Right lobe of liver (tissue), 4 donors: ENCODE results near the gene SYT6.

Experiments
- POLR2A ChIP-seq: fragments of 450-650 bp; IDR thresholded peaks from one replicate; pipeline ENCODE4 v1.6.1; 2017; ENCODE audit warnings: antibody characterized with exemption, mild to moderate bottlenecking
- TF ChIP-seq, protein P1 (sequence below), 4 donors: fragments of 200-600 bp in 3 of 4; fragments of 450-650 bp in 1 of 4; IDR thresholded peaks; one replicate each; pipeline versions ENCODE4 v1.5.1 to v1.8.0; 2016 to 2022; ENCODE audit warnings: antibody characterized with exemption in 4 of 4, mild to moderate bottlenecking in 2 of 4
- donor health status: DM: no; HTN: no; CAD: no.
- donor health status: DM: no; HTN: no; CAD: no.
- donor health status: DM: no; HTN: yes; CAD: no.

DNA sequence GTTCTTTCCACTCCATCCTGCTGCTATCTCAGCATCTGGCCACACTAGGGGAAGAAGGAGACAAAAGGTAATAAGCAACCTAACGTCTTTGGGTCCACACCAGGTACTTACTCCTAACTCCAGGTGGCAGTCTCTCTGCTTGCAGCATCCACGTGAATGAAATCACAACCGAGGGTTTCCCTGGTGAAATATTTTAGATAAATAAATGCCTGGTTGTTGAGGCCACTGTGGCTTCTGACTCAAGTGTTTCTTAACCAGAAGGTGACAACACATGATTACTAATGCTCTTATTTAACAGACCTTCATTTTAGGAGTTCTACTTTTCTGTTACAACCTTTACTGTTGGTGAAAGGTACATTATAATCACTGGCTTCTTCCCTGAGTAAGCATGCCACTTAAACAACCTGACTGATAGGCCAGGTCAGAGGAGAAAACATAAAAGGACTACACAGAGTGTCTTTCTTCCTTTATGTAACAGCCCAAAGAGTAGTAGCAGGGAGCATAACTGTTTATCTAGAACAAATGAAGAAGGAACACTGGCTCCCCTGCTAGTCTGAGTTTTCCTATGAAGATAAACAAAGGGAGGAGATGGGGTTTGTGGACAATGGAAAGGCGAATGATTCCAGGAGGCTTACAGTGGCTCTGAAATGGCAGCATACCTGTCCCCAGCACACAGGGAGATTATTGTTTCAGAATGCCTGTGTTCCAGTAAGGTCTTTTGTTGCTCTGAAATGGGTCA, 59.9 kb downstream of the SYT6 start:
- TF ChIP-seq, protein P1, sequence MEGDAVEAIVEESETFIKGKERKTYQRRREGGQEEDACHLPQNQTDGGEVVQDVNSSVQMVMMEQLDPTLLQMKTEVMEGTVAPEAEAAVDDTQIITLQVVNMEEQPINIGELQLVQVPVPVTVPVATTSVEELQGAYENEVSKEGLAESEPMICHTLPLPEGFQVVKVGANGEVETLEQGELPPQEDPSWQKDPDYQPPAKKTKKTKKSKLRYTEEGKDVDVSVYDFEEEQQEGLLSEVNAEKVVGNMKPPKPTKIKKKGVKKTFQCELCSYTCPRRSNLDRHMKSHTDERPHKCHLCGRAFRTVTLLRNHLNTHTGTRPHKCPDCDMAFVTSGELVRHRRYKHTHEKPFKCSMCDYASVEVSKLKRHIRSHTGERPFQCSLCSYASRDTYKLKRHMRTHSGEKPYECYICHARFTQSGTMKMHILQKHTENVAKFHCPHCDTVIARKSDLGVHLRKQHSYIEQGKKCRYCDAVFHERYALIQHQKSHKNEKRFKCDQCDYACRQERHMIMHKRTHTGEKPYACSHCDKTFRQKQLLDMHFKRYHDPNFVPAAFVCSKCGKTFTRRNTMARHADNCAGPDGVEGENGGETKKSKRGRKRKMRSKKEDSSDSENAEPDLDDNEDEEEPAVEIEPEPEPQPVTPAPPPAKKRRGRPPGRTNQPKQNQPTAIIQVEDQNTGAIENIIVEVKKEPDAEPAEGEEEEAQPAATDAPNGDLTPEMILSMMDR (IDR thresholded peaks at IDR 0.05), result no peak
- no peak for TF ChIP-seq POLR2A
